NCI-H1930 (cell line): ENCODE data around the gene USP25.

Source experiments
- DNase-seq, 2 experiments: peaks; one replicate each; lab custom pipeline; 2025; lab: John Stamatoyannopoulos, UW

The USP25 gene

DNA sequence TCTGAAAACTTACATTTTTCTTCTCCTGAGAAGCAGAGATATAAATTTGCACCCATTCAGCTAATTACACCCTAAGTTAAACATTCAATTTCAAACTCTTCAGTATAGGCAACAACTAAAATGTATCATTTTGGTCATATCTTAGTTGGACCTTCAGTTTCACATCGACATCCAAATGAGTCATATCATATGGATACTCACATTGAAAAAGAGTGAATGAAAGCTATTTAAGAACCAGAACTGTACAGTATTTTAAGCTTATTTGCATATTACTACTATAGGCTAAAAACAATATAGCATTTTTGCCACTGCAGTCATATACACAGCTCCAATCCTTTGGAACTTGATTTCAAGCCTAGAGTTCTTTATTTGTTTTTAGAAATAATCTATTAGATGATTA, 33.6 kb downstream of the USP25 start:
- no peak for DNase-seq

DNA sequence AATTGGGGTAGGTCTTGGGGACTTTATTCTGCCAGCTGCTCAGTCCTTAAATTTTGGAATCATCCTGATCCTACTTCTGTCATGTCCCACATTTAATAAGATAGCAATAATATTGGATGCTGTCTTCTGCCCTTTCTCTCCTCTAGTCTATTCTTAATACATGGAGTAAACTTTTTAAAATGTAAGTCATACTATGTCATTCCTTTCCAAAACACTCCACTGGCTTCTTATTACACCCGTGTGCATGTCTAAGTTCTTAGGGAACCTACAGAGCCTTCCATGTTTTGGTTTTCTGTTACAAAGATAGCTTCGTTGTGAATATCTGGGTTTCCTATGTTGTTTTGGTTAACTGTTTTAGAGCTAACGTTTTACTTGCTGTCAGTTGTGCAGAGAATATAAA, 35.1 kb downstream of the USP25 start:
- no peak for DNase-seq

DNA sequence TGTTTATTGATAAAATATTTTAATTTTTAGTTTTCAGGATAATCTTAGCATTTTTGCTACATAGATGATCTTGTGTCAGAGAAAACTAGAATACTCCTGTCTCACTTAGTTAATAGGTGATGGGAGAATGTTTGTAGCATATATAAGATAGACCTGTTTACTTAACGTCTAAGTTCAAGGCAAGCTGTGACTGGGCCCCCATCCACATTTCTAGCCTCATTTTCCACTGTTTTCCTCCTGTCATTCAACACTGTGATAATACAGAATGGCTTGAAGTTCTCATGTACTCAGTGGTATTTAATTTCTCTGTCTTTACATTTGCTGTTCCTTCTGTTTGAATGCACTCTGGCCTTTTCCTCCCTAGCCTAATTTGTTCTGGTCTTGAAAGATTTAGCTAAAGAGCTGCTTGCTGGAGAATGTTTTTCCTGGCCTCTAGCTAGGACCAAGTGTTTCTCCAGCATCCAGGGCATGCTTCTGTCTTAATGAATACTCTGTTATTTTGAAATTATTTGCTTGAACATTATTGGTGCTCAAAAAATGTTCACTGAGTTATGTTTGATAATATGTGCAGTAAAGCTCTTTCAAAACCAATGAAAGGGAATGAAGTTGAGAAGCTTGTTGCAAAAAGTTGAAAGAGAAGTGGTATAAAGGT, 37.3 kb downstream of the USP25 start:
- DNase-seq, result no peak

DNA sequence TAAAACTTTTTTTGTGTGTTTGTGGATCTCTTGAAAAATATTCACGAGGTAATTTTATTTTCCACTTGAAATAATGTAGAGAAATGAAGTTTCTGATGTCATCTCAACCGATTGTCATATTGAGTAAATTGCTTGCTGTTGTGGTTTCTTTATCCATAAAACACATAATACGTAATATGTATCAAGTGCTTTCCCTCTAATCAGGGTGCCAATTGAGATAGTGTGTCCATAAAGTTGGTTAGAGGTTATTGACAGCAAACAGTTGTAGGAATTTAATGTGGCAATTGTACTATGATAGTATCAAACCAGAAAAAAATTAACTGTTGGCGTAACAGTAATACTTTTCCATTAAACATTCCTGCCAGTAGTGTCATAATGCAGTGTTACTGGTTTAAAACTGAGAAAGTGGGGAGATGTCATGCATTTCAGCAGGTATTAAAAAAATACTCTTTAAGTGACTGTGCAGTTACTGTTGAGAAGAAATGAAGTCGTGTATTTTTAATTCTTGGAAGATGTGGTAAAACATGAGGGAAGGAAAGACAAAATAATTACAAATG, 38.3 kb downstream of the USP25 start:
- DNase-seq, result no peak

DNA sequence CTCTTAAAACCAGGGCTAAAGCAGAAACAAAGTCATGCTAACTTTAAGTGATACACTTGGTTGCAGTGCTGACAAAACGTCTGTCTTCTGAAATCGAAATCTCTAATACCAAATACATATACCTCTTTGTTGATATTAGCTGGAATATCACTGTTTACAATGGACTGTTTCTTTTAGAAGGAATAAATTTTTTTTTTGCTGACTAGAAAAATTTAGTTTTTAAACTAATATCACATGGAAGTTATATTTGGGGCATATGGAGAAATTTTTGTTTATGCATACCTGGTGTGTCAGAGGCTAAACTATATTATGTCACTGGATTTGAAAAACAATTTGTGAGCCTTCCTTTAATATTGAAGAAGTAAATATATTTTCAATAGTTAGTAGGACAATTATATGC, 39.1 kb downstream of the USP25 start:
- no peak for DNase-seq

DNA sequence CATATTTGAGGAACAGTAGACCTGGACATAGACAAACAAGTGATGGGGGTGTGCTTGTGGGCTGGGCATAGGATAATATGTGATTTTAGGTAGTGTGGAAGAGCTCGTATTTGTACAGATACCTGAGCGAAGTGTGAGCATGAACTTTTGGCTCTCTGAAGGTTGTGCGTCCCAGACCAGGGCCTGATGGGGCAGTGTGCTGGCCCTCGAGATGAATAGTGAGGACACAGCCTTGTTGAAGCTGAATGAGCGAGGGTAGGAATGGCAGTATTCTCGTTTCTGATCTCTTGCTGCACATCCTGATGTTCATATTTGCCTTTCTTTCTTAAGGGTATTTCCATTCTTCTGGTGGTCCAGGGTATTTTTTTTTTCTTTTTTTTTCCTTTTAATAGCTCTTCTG, 41.5 kb downstream of the USP25 start:
- no peak for DNase-seq

DNA sequence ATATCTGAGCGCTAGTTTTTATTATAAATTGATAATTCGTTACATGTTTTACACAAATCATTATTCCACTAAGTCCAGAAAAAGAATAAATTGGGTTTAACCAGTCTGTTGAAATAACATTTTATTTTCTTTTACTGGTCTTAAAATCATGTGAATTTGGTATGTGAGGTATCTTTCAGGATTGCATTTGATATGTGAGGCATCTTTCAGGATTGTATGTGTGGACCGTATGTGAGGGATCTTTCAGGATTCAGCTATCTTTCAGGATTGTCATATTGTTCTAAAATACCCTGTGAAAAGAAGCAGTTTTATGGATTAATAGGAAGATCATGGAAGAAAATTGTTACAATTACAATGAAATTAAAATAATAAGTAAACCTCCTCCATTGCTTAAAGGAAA, 42.9 kb downstream of the USP25 start:
- DNase-seq, result no peak

DNA sequence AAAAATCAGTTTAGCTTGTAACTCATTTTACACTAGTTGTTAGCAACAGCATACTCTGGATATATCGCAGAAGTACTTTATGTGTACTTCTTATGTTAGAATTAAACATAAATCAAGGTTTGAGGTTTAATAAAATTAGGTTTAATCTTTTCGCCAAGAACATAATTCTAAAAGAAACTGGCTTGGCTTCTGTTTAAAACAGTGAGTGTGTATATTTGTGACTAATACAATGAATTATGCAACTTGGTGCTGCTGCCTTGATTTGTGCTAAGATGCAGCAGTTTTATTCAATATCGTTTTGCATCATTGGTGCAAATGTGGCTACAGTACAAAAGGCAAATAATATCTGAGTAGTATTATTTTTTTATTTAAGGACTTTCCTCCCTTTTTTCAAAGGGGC, 44.8 kb downstream of the USP25 start:
- DNase-seq, result no peak

DNA sequence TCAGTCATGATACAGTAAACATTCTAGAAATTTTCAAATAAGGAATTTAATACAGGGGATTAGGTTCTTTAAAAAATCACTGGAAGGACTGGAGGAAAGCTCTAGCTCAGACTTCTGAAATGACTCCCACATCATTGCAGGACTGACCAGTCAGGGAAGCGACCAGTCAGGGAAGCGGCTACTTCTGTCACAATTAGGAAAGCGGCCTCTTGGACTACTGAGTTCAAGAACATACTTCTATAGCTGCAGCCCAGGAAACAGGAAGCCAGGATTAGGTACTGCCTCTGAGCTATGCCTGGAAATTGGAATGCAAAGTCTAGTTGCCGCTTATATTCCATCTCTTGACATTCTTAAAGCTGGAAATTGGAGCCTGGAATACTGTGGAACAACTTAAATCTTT, 45.5 kb downstream of the USP25 start:
- DNase-seq, result no peak

DNA sequence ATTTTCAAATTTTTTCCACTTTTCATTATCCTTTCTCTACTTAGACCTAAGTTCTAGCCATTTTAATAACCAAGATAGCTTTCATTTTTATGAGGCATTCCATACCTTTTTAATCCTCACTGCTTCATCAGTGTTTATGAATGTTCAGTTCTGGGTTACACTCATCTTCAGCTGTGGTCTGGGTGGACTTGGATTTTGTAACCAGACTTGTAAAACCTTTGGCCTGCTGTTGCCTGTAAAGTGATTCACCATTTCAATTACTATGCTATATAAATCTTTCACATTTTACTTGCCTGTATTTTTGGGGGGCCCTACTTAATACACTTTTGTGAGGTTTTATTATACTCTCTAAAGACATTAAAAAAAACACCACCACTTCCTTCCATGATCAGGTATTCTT, 46.2 kb downstream of the USP25 start:
- DNase-seq, result no peak

DNA sequence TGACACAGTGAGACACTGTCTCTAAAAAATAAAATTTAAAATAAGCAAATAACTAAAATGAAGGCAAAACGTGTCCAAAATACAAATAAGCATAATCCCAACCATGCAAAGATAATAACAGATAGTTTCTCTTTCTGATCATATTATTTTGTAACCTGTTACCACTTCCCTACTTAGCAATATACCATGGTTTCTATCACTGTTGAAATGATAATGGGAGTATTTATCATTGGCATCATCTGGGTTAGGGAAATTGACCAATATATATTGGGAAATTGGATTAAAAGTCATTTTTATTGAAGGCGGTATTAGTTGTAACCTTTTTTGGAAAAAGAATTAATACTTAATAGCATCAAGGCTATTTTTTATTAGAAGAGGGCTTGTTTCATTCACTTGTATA, 47.0 kb downstream of the USP25 start:
- no peak for DNase-seq

DNA sequence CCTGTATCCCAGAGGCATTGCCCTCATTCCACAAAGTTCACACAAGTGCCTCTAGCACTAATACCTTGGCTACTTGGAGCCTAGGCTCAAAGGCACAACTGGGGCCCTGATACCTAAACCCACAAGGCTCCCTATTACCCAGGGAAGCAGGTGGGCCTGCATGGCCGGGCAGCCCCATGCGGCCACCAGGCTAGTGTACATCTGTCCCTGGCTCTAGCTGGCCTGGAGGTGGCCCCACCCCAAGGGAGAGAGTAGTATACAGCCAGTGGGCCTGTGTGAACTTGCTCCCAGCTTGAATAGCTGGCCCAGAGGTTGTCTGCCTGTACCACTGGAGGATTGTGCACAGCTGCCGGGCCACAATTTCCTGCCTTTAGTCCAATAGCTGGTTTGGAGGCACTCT, 52.2 kb downstream of the USP25 start:
- no peak for DNase-seq

DNA sequence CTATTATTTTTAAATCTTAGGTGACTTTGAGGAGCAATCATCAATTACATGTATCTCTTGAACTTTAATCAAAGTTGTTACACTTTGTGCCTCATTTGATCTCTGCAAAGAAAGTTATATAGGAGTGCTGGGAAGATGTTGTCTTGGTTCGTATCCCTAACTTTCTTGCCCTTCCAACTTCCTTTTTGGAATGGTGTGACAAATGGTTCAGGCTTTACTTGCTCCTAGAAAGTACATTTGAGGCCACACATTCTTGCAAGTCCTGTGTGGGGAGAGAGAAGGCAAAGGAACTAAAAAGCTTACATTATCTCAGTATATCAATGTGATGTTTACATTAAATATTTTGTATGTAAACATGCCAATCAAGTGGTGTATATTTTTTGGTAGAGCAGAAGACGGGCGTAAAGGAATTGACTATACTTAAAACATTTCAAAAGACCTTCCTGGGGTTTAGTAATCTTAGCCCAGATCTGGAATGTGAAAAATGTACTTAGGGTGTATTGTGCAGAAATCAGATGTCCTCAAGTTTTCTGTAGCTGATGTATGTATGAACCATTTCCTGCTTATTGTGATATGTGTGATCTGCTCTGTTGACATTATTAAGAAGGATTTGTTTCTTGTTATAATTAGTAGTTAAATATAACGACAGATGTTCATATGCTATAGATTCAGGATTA, 59.2 kb downstream of the USP25 start:
- DNase-seq, result no peak

DNA sequence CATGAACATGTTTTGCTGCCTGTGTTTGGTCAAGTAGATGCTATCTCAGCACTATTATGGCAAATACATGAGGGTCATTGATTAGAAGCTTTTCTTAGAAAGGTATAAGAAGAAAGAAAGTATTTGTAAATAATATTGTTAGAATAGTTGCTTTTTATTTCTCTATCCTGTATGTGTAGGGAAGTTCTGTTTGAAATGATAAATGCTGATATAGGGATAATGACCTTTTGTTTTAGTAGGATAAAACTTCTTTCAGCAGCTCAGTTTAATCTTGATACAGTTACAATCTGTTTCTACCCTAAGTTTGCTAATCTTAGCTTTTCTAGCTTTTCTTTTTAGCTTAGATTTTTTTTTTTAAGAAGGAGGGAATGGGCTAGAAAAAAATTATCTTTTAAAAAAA, 63.3 kb downstream of the USP25 start:
- no peak for DNase-seq

DNA sequence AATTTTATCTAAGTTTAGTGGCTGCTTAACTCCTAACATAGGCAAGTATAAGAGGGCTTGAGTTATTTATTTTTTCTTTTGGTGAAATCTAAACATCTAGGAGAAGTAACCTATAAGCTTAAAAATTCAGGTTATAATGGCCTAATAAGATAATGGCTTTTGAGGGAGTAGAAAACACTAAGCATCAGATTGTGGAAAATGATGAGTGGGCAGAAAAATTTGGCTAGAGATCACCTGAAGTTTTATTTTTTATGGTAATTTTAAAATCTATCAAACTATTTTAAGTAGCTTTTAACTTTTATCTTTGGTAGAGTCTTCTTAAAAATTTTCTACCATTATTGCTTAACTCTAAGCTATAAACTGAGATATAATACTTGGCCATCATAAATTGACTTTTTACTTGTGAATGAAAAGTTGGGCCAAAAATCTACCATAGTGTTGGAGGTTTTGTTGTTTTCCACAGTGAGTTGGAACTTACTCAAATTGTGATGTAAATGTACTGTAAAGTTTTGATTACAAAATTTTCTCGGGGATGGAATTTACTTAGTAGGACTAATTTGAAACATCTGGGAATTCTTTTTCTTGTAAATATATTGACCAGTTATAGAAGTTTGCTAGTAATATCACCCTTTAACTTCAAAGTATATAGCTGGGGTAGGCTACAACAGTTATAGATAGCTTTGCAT, 63.9 kb downstream of the USP25 start:
- no peak for DNase-seq

DNA sequence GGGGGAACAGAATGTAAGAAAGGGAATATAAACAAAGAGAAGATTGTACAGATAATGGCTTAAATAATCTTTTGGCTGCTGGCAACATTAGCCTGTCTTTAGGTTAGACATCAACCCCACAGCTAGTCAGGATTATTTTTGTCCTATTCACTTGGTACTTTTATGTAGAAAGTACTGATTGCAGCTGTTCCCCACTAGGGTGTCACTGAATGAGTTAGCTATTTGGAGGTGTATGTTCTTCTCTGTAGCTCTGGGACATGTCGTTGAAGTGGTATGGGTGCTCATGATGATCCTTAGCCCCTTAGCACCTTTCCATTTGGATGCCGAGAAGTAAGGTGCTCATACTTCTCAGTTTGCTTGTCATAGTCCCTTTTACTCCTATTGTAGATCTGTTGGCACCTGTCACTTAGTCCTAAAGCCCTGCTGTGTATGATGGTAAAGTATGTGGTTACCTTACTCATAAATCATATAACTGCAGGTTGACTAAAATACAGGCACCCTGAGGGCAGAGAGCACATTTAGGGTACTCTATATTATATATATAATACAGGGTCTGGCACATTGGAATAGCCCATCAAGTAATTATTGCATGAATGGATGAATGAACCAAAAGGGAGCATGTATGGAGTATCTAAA, 64.6 kb downstream of the USP25 start:
- no peak for DNase-seq

DNA sequence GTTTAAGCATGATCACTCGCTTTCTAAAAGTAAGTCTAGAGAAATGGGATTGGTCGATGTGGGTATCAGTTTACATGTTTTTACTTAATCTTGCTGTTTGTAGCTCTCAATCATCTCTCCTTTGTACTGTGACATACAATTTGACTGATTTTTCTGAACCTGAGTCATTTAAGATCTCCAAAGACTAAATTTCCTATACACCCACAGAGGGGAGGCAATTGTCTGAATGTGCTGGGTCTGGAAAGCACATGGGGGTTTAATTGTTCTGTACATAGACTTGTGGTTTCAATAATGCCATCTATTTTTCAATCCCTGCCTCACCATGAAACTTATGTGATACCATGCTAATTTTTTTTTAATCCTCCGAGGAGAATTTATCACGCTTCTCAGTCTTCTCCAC, 65.8 kb downstream of the USP25 start:
- no peak for DNase-seq

DNA sequence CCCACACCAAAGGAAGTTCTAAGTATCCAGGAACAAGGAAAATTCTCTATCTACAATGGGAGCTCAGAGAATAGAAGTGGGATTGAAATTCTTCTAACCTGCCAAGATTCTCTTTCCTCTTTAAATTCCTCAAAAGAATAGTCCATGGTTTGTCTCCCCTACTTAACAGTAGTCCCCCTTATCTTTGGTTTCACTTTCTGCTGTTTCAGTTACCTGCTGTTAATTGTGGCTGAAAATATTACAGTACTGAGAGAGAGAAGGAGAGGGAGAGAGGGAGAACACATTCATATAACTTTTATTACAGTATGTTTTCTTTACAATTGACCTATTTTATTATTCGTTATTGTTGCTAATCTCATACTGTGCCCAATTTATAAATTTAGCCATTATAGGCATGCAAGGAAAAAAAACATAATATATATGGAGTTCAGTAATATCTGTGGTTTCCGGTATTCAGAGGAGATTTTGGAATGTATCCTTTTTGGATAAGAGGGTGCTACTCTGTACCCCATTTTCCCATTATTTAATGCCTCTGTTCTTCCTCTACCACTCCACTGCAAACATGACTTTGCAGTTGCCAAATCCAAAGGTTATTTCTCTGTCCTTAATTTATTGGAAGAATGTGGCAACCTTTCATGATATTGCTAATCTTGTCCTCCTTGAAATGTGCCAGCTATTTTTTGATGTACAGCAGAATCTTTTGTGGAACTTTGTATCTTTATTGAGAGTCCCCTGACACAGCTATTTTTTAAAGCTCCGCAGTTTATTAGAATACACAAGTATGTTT, 68.0 kb downstream of the USP25 start:
- no peak for DNase-seq

DNA sequence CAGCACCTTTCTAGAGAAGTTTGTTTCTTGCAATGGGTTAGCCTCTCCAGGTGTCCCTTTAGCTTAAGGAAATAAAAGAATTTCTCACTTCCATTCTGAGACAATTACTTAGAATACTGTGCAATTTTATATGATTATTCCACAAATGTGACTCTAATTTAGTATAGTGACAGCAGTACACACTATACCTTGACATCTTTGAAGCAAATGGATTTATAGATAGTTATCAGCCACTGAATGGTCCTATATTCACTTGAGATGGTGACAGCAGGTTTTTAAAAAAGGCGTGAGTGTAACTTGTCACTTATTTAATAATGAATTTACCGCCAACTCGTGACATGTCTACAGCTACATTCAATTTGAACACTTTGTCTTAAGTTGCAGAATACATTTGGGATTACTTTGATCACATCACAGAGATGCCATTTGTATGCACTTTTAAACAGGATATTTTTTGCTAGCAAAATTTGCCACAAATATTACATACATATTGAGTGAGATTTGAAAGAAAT, 71.6 kb downstream of the USP25 start:
- no peak for DNase-seq

DNA sequence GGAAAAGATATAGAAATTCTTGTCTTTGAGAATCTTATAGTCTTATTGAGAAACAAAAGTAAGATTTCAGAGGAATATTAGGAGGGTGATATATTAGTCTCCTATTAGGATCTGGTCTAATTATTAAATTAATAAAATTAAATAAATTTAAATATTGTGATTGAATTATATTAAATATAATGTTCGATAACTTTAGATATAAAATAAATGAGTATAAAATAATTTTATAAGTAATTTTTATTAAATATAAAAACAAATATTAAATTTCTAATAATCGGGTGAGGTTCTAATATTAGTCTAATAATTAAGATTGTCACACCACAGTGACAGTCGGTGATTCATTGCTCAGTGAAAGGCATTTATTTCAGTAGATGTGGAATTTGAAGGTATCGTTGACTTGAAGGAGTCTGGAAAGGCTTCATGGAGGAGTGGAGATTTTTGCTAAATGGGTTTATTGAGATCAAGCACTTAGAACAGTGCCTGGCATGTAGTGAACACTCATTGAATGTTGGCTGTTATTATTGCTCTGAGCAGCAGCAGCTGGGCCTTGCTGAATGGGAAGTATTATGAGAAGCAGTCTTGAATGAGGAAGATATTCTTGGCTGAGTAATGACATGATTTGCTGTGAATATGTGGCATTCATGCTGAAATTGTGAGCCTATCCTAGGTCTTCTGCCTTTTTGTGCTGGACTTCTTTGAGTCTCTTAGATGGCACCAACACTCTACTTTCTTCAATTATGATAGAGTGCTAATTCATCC, 74.6 kb downstream of the USP25 start:
- DNase-seq, result no peak

DNA sequence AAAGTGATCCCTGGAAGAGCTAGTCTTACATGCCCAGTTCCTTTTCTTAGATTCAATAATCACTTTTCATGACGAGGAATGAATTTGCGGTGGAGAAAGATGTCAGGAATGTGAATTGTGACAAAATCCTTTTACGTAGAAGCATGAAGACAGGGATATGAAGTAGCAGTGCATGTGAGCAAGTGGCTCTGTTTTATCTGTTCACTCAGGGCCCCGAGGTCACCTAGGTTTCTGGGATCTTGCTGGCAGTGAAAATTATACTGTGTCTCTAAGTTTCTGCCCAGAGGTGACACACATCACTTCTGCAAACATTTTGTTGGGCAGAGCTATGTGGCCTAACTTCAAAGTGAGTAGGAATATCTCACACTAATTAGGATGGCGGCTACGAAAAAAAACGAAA, 79.3 kb downstream of the USP25 start:
- no peak for DNase-seq
